GM12878 (cell line): Measurements from ENCODE around the gene ERN2. TPM values are rescaled to one million over a fixed set of nuclear protein-coding genes. Genes with fewer than 3 reads are reported as not detected.

Source experiments
- ATAC-seq: fragments of 200-7000 bp; cut with Tn5 transposase; 3 replicates; pipeline ENCODE4 v1.9.1; 2020; ENCODE audit warnings: mild to moderate bottlenecking, moderate library complexity
- BruUV-seq: library from RNA; stranded (reverse); fragments of 400-500 nt; replicated peaks from 2 replicates; lab custom pipeline; 2021; lab: Mats Ljungman, UMichigan
- CTCF ChIA-PET: fragments of 300-600 bp; sonication (Branson Sonifier 250); formaldehyde crosslinking; extraction: SDS; loops from one replicate; lab custom pipeline; 2021; ENCODE audit warnings: inconsistent platforms; lab: Yijun Ruan, JAX
- POLR2A ChIA-PET: fragments of 350-600 bp; formaldehyde crosslinking; extraction: SDS; loops from one replicate; lab custom pipeline; 2021; ENCODE audit warnings: inconsistent platforms; lab: Charles Lee
- RAD21 ChIA-PET: fragments of 300-600 bp; sonication (Branson Sonifier 250); formaldehyde crosslinking; loops from one replicate; lab custom pipeline; 2023; ENCODE audit warnings: antibody characterized with exemption; ENCODE audit not compliant: unreplicated experiment; lab: Charles Lee
- SMC1A ChIA-PET: fragments of 300-600 bp; sonication (Branson Sonifier 250); formaldehyde crosslinking; loops from one replicate; lab custom pipeline; 2023; ENCODE audit not compliant: unreplicated experiment, uncharacterized antibody; lab: Charles Lee
- DNase-seq: peaks from one replicate; pipeline ENCODE4 v3.0.0-alpha.2; 2011; ENCODE audit warnings: low read depth, low spot score
- FAIRE-seq: peaks from 3 replicates; lab custom pipeline; 2011; peaks lifted over from hg19 to GRCh38; lab: Jason Lieb, UNC
- H2AFZ ChIP-seq: 2 replicates; pipeline ENCODE4 v1.6.0; 2011; ENCODE audit warnings: low read depth, low read length, control low read depth; ENCODE audit not compliant: control insufficient read depth
- H3K27ac ChIP-seq: 2 replicates; pipeline ENCODE4 v1.5.1; 2011; ENCODE audit warnings: control low read depth; ENCODE audit not compliant: control insufficient read depth, insufficient read depth
- H3K27me3 ChIP-seq, 2 experiments: replicated peaks in 1 of 2; 2 replicates each; pipeline versions ENCODE4 v1.6.0 to v1.6.1; 2011; ENCODE audit warnings: low read length in 1 of 2; ENCODE audit not compliant: control insufficient read depth in 2 of 2, insufficient read depth in 2 of 2
- H3K36me3 ChIP-seq, 2 experiments: 2 replicates each; pipeline ENCODE4 v1.5.1; 2011; ENCODE audit warnings: low read length in 1 of 2; ENCODE audit not compliant: control insufficient read depth in 2 of 2, insufficient read depth in 2 of 2
- H3K4me1 ChIP-seq: 2 replicates; pipeline ENCODE4 v1.6.1; 2011; ENCODE audit warnings: mild to moderate bottlenecking, low read length, moderate library complexity, mixed read lengths; ENCODE audit not compliant: control insufficient read depth, insufficient read depth
- H3K4me2 ChIP-seq: 2 replicates; pipeline ENCODE4 v1.6.0; 2011; ENCODE audit warnings: control low read depth; ENCODE audit not compliant: control insufficient read depth, insufficient read depth
- H3K4me3 ChIP-seq: fragments of 200-600 bp; sonication (generic); 2 replicates; pipeline ENCODE4 v1.5.1; 2016
- H3K79me2 ChIP-seq: 2 replicates; pipeline ENCODE4 v1.6.0; 2011; ENCODE audit warnings: low read length; ENCODE audit not compliant: control insufficient read depth, insufficient read depth
- H3K9ac ChIP-seq: 2 replicates; pipeline ENCODE4 v1.8.0; 2011; ENCODE audit warnings: low read length, control low read depth, mixed read lengths; ENCODE audit not compliant: control insufficient read depth, insufficient read depth
- H3K9me3 ChIP-seq: replicated peaks from 3 replicates; pipeline ENCODE4 v1.5.1; 2011; ENCODE audit warnings: mild to moderate bottlenecking, low read length; ENCODE audit not compliant: control insufficient read depth, insufficient read depth
- H4K20me1 ChIP-seq: 2 replicates; pipeline ENCODE4 v1.6.0; 2011; ENCODE audit not compliant: control insufficient read depth, insufficient read depth
- CEBPB ChIP-seq, 2 experiments: fragments of 150-350 bp in 1 of 2; IDR thresholded peaks; 2 replicates each; pipeline ENCODE4 v1.6.1; 2012 to 2014; ENCODE audit warnings: low read depth in 2 of 2, low read length in 2 of 2, borderline replicate concordance in 1 of 2, inconsistent platforms in 1 of 2
- DPF2 ChIP-seq: fragments of 450-650 bp; IDR thresholded peaks from 2 replicates; pipeline ENCODE4 v1.6.1; 2017; ENCODE audit warnings: mild to moderate bottlenecking
- HDAC6 ChIP-seq: fragments of 200-600 bp; sonication (generic); IDR thresholded peaks from one replicate; pipeline ENCODE4 v1.8.0; 2017; ENCODE audit warnings: antibody characterized with exemption; ENCODE audit not compliant: unreplicated experiment
- JUNB ChIP-seq: IDR thresholded peaks from 2 replicates; pipeline ENCODE4 v1.6.1; 2016; ENCODE audit warnings: antibody characterized with exemption, mild to moderate bottlenecking
- KDM1A ChIP-seq: fragments of 200-600 bp; sonication (generic); IDR thresholded peaks from 2 replicates; pipeline ENCODE4 v1.6.1; 2016; ENCODE audit warnings: borderline replicate concordance
- NR2F1 ChIP-seq: fragments of 450-650 bp; conservative IDR thresholded peaks from 2 replicates; pipeline ENCODE4 v1.6.1; 2017; ENCODE audit warnings: mild to moderate bottlenecking
- PAX5 ChIP-seq: IDR thresholded peaks from 2 replicates; pipeline ENCODE4 v1.6.1; 2011; ENCODE audit warnings: low read depth, low read length, borderline replicate concordance
- ZBED1 ChIP-seq: IDR thresholded peaks from 2 replicates; pipeline ENCODE4 v1.6.1; 2016; ENCODE audit warnings: borderline replicate concordance
- WGBS: methylation state at CpG from one replicate; pipeline ENCODE4 v1.1.6; 2016; ENCODE audit warnings: low lambda C conversion rate; ENCODE audit not compliant: insufficient replicate concordance, insufficient coverage; ENCODE audit errors: missing lambda C conversion rate; 5-methylcytosine and 5-hydroxymethylcytosine counted together
- in situ Hi-C: fragments of 300-500 bp; cut with MboI; formaldehyde crosslinking; loops from 9 replicates; pipeline ENCODE4 v1.14.3; 2018; ENCODE audit warnings: mixed read lengths
- intact Hi-C: fragments of 100-400 bp; cut with micrococcal nuclease; formaldehyde crosslinking; loops from one replicate; pipeline ENCODE4 v1.14.2; 2022; ENCODE audit not compliant: unreplicated experiment
- polyA plus RNA-seq, 11 experiments: library from polyadenylated mRNA; depleted of rRNA in 4 of 11; unstranded in 6 of 11; stranded (reverse) in 5 of 11; fragments of >200 nt; fragmentation: Nextera tagmentation in 4 of 11; fragmentation: Illumina TruSeq in 1 of 11; extraction: Ambion mirVana in 4 of 11; extraction: Trizol in 1 of 11; gene quantifications; 1 replicate in 1 of 11; 2 replicates in 10 of 11; pipeline versions ENCODE4 v1.2.1 to v1.2.3, GENCODE V29; 2011 to 2016; ENCODE audit warnings: inconsistent platforms in 2 of 11, missing spikeins in 2 of 11, low read depth in 1 of 11
- total RNA-seq, 4 experiments: library from RNA; depleted of rRNA in 3 of 4; stranded (reverse); fragments of >200 nt in 3 of 4; fragmentation: Illumina TruSeq in 1 of 4; extraction: Trizol in 1 of 4; gene quantifications; 2 replicates each; pipeline versions ENCODE4 v1.2.1 to v1.2.3, GENCODE V29; 2013 to 2021
- TF ChIP-seq, protein P1 (sequence below): IDR thresholded peaks from 2 replicates; pipeline ENCODE4 v1.6.1; 2011; ENCODE audit warnings: low read depth, low read length, improper control_type of control experiment, borderline replicate concordance
- TF ChIP-seq, protein P2 (sequence below): IDR thresholded peaks from 2 replicates; pipeline ENCODE4 v1.6.1; 2012; ENCODE audit warnings: low read depth, low read length, improper control_type of control experiment
- TF ChIP-seq, protein P3 (sequence below): IDR thresholded peaks from 2 replicates; pipeline ENCODE4 v1.6.1; 2011; ENCODE audit warnings: mild to moderate bottlenecking, low read depth, low read length, moderate library complexity; ENCODE audit not compliant: insufficient replicate concordance

The ERN2 gene
- total and polyA plus RNA-seq, 10 of the 15 experiments (the other 5 are each of a cell fraction or from before 2014, with no cell fraction given) = 0.06 to 0.95 (median 0.36) TPM; not detected in 5

DNA sequence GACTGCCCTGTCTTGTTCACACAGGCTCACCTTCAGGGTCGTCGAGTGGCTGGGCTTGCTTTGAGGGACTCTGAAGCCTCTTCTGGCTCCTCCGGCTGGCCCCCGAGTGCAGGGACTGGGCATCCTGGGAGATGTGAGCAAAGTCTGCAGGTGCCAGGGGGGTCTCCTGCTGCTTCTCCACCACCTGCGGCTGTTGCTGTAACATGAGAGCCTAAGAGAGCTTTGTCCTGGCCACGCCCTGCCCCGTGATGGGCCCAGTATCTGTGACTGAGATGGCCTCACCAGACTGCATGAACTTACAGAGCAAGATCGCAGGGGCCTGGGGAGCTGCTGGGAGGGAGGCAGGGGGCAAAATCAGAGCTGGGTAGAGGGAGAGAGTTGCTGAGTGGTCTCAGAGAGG lies 12.5 kb downstream of the ERN2 start:
- no TSS peak for BruUV-seq
- RAD21 ChIA-PET = no interaction called here
- Histone ChIP-seq H4K20me1 (no peaks in the 10 kb centered on the region), H3K4me3 (no peak overlapping the region), H3K4me1 (peaks cover 7% of the 10 kb centered on the region; the same call in 1 of the 2 replicates), H3K27ac (no peak overlapping the region)
- 63% methylated on average over 7 of the region's 8 CpGs for WGBS
- DNase-seq (no peak), FAIRE-seq (no peak), ATAC-seq (no peak)
- in situ Hi-C loops = no loop called here
- TF ChIP-seq HDAC6 = no peak
- no peak for TF ChIP-seq NR2F1
- TF ChIP-seq, all 136 proteins: peak for 0
- no peak overlapping the region for H3K4me2 ChIP-seq
- H3K9ac ChIP-seq = no peak overlapping the region
- ChIA-PET POLR2A (interaction anchor here (0.8 kb wide), 1 partner anchor 30 kb away, joined by 3 read pairs; no protein-coding TSS in a partner anchor), CTCF (no interaction called here), SMC1A (no interaction called here)
- intact Hi-C loops = no loop called here
- H3K27me3 ChIP-seq = no peaks in the 10 kb centered on the region
- H2AFZ ChIP-seq = no peak overlapping the region
- no peaks in the 10 kb centered on the region for H3K79me2 ChIP-seq
- no peaks in the 10 kb centered on the region for H3K36me3 ChIP-seq
- peaks cover 4% of the 10 kb centered on the region; the same call in 1 of the 3 replicates for H3K9me3 ChIP-seq

DNA sequence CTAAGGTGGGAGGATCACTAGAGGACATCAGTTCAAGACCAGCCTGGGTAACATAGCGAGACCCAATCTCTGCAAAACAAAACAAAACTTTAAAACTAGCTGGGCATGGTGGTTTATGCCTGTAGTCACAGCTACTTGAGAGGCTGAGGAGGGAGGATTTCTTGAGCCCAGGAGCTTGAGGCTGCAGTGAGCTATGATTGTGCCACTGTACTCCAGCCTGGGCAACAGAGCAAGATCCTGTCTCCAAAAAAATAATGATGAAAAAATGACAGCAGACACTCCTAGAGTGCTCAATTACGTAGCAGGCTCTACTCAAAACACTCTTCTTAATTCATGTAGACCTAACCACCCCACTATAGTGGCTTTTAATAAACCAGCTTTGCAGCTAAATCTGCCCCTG lies 12.9 kb downstream of the ERN2 start:
- in situ Hi-C loops (no loop called here), intact Hi-C loops (no loop called here)
- H3K9me3 ChIP-seq = peaks cover 4% of the 10 kb centered on the region; the same call in 1 of the 3 replicates
- no peak overlapping the region for H3K27ac ChIP-seq
- no peak overlapping the region for H3K4me2 ChIP-seq
- POLR2A ChIA-PET = interaction anchor here (0.8 kb wide), 1 partner anchor 30 kb away, joined by 3 read pairs; no protein-coding TSS in a partner anchor
- H3K4me1 ChIP-seq = peaks cover 7% of the 10 kb centered on the region; the same call in 1 of the 2 replicates
- CTCF ChIA-PET = interaction anchor here (0.8 kb wide), 1 partner anchor 28 kb away, joined by 5 read pairs; no protein-coding TSS in a partner anchor
- H2AFZ ChIP-seq = no peak overlapping the region
- RAD21 ChIA-PET = no interaction called here
- FAIRE-seq = no peak
- no peak overlapping the region for H3K4me3 ChIP-seq
- no peaks in the 10 kb centered on the region for H3K36me3 ChIP-seq
- WGBS = 63% methylated on average over 2 of the region's 2 CpGs
- no TSS peak for BruUV-seq
- no peaks in the 10 kb centered on the region for H4K20me1 ChIP-seq
- no peaks in the 10 kb centered on the region for H3K79me2 ChIP-seq
- no peak for ATAC-seq
- SMC1A ChIA-PET = no interaction called here
- H3K9ac ChIP-seq = no peak overlapping the region
- DNase-seq = no peak
- no peaks in the 10 kb centered on the region for H3K27me3 ChIP-seq
- TF ChIP-seq ZBED1 (no peak), DPF2 (no peak), CEBPB (IDR thresholded peaks at IDR 0.05; ENCODE audit: borderline replicate concordance in 1 of 2, low read depth in 2 of 2, low read length in 2 of 2) (no peak), KDM1A (no peak), JUNB (no peak), PAX5 (no peak)
- TF ChIP-seq, protein P1, sequence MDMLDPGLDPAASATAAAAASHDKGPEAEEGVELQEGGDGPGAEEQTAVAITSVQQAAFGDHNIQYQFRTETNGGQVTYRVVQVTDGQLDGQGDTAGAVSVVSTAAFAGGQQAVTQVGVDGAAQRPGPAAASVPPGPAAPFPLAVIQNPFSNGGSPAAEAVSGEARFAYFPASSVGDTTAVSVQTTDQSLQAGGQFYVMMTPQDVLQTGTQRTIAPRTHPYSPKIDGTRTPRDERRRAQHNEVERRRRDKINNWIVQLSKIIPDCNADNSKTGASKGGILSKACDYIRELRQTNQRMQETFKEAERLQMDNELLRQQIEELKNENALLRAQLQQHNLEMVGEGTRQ = no peak
- TF ChIP-seq, protein P2, sequence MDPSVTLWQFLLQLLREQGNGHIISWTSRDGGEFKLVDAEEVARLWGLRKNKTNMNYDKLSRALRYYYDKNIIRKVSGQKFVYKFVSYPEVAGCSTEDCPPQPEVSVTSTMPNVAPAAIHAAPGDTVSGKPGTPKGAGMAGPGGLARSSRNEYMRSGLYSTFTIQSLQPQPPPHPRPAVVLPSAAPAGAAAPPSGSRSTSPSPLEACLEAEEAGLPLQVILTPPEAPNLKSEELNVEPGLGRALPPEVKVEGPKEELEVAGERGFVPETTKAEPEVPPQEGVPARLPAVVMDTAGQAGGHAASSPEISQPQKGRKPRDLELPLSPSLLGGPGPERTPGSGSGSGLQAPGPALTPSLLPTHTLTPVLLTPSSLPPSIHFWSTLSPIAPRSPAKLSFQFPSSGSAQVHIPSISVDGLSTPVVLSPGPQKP = no peak
- TF ChIP-seq, protein P3, sequence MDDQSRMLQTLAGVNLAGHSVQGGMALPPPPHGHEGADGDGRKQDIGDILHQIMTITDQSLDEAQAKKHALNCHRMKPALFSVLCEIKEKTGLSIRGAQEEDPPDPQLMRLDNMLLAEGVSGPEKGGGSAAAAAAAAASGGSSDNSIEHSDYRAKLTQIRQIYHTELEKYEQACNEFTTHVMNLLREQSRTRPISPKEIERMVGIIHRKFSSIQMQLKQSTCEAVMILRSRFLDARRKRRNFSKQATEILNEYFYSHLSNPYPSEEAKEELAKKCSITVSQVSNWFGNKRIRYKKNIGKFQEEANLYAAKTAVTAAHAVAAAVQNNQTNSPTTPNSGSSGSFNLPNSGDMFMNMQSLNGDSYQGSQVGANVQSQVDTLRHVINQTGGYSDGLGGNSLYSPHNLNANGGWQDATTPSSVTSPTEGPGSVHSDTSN = no peak
